ENCODE measurements around the gene RXRA. TPM values are rescaled to one million over a fixed set of nuclear protein-coding genes. Genes with fewer than 3 reads are reported as not detected.

The RXRA gene
- total RNA-seq, 1 experiment from 2014 or later, result 29.9 TPM

GRCh38 chr9:134343637-134344036 lies 17.4 kb downstream of the RXRA start:
- H4K8ac ChIP-seq (replicated peaks; ENCODE audit: insufficient read length, low read depth, low read length), result no peak overlapping the region
- H2BK120ac ChIP-seq (ENCODE audit: low read depth, low read length, poor library complexity, severe bottlenecking), result no peak overlapping the region
- H3K56ac ChIP-seq (ENCODE audit: insufficient read length, low read depth, low read length), result no peak overlapping the region
- TF ChIP-seq CTCF (conservative IDR thresholded peaks at IDR 0.05), result no peak
- H2BK15ac ChIP-seq (ENCODE audit: low read depth, low read length), result no peak overlapping the region
- H2BK20ac ChIP-seq (ENCODE audit: low read depth, low read length, poor library complexity, severe bottlenecking), result no peak overlapping the region
- Mint-ChIP-seq H3K36me3 (ENCODE audit: insufficient read depth in 1 of 3, low read depth in 3 of 3) (no peaks in the 10 kb centered on the region), H3K27ac (peak overlapping the region in 1 of 3 experiments; percentile 96; a peak in 1 of 7 replicates), H3K4me3 (no peak overlapping the region), H3K27me3 (ENCODE audit: low read depth) (no peaks in the 10 kb centered on the region), H3K9me3 (no peaks in the 10 kb centered on the region), H3K4me1 (peaks cover 9 to 22% of the 10 kb centered on the region in 2 experiments)
- peaks cover 12% of the 10 kb centered on the region; the same call in 1 of the 2 replicates for H3K79me2 ChIP-seq (ENCODE audit: insufficient read depth, low read length)
- WGBS (ENCODE audit: extremely low coverage, insufficient read length, low lambda C conversion rate), result no CpG with 5 or more reads among the region's 16 CpGs
- H3K14ac ChIP-seq (ENCODE audit: insufficient read depth, low read length), result no peak overlapping the region; the same call in 1 of the 2 replicates
- no peak for DNase-seq
- H3K23me2 ChIP-seq (ENCODE audit: insufficient read length, low read depth, low read length, poor library complexity, severe bottlenecking), result no peaks in the 10 kb centered on the region
- H2AFZ ChIP-seq (ENCODE audit: low read length), result no peak overlapping the region
- H3K27ac ChIP-seq (ENCODE audit: insufficient read length, low read depth, low read length), result no peak overlapping the region
- H3K23ac ChIP-seq (ENCODE audit: insufficient read length, low read depth, low read length), result no peak overlapping the region
- H2BK12ac ChIP-seq (ENCODE audit: insufficient read length, low read depth, low read length), result no peak overlapping the region
- no peak overlapping the region for H4K5ac ChIP-seq (ENCODE audit: insufficient read length, low read depth, low read length)
- H3K79me1 ChIP-seq (ENCODE audit: insufficient read depth, low read depth, low read length, poor library complexity, severe bottlenecking), result peaks cover 2% of the 10 kb centered on the region
- H4K91ac ChIP-seq (ENCODE audit: insufficient read length, low read depth, low read length), result no peak overlapping the region
- no peak overlapping the region for H3K18ac ChIP-seq (ENCODE audit: insufficient read length, low read depth, low read length)
- no peaks in the 10 kb centered on the region for H3K9me3 ChIP-seq (ENCODE audit: control insufficient read depth, low read depth, low read length)
- no peak overlapping the region for H2AK5ac ChIP-seq (ENCODE audit: insufficient read length, low read length)
- no peaks in the 10 kb centered on the region for H3K4me1 ChIP-seq (ENCODE audit: insufficient read depth, low read length)
- H3K9ac ChIP-seq (ENCODE audit: extremely low read depth, insufficient read length, low read length), result no peak overlapping the region
- H3K4me2 ChIP-seq (ENCODE audit: insufficient read depth, insufficient read length, low read length), result no peak overlapping the region
- H2BK5ac ChIP-seq (ENCODE audit: insufficient read length, low read length), result no peak overlapping the region
- H4K20me1 ChIP-seq (ENCODE audit: control insufficient read depth, insufficient read depth, insufficient read length), result no peaks in the 10 kb centered on the region
- no peak overlapping the region for H3T11ph ChIP-seq (ENCODE audit: low read length)
- H3K4ac ChIP-seq (ENCODE audit: low read depth, low read length), result no peak overlapping the region
- no peaks in the 10 kb centered on the region for H3K27me3 ChIP-seq (ENCODE audit: insufficient read depth, low read length)
